HUDEP-2 (cell line): ENCODE results near the gene XPNPEP1.
A peak's percentile ranks its signal among the peaks of the same experiment; 100 is the strongest.

Experiments
- DNase-seq, 76 experiments: peaks; one replicate each; lab custom pipeline; 2025; ENCODE audit not compliant: unreplicated experiment in 76 of 76; lab: John Stamatoyannopoulos, UW

XPNPEP1 gene

GRCh38 chr10:109922976-109923921, at the start of gene XPNPEP1:
TSS of gene XPNPEP1 (minus strand) at chr10:109923511. CDS start at chr10:109923433, 78 bp downstream.
- peak in 72 of 76 experiments; percentile 27 to 83 (median 69) for DNase-seq

GRCh38 chr10:109972372-109973001, 49.2 kb upstream of the XPNPEP1 start:
- DNase-seq: no peak

- DNase-seq: no peak
Observed at GRCh38 chr10:109971634-109972033, 48.3 kb upstream of the XPNPEP1 start.

- DNase-seq: no peak
Observed at GRCh38 chr10:109969760-109970346, 46.5 kb upstream of the XPNPEP1 start.

- peak in 27 of 76 experiments; percentile 1 to 52 (median 11) for DNase-seq
Observed at GRCh38 chr10:109968953-109969759, 45.8 kb upstream of the XPNPEP1 start.

- no peak for DNase-seq
Observed at GRCh38 chr10:109967739-109968088, 44.4 kb upstream of the XPNPEP1 start.

GRCh38 chr10:109966961-109967738, 43.8 kb upstream of the XPNPEP1 start:
- DNase-seq: no peak

- DNase-seq: no peak
Observed at GRCh38 chr10:109964318-109964717, 41.0 kb upstream of the XPNPEP1 start.

GRCh38 chr10:109963439-109963838, 40.1 kb upstream of the XPNPEP1 start:
- DNase-seq: no peak

- DNase-seq: no peak
Observed at GRCh38 chr10:109962247-109962646, 38.9 kb upstream of the XPNPEP1 start.

- DNase-seq: no peak
Observed at GRCh38 chr10:109961174-109962001, 38.1 kb upstream of the XPNPEP1 start.

GRCh38 chr10:109960682-109961081, 37.4 kb upstream of the XPNPEP1 start:
- DNase-seq: no peak

GRCh38 chr10:109959259-109960145, 36.2 kb upstream of the XPNPEP1 start:
- no peak for DNase-seq

GRCh38 chr10:109958059-109958458, 34.7 kb upstream of the XPNPEP1 start:
- no peak for DNase-seq

- no peak for DNase-seq
Observed at GRCh38 chr10:109957092-109957797, 33.9 kb upstream of the XPNPEP1 start.

- peak in 30 of 76 experiments; percentile 2 to 52 (median 17) for DNase-seq
Observed at GRCh38 chr10:109956454-109957091, 33.3 kb upstream of the XPNPEP1 start.

GRCh38 chr10:109953766-109954165, 30.5 kb upstream of the XPNPEP1 start:
- no peak for DNase-seq
